SH-SY5Y (cell line): Measurements from ENCODE around the gene PTGR3.

ENCODE experiments used
- GATA2 ChIP-seq: IDR thresholded peaks from 2 replicates; pipeline ENCODE4 v1.6.1; 2011; ENCODE audit warnings: mild to moderate bottlenecking, low read depth, low read length
- GATA3 ChIP-seq: IDR thresholded peaks from 2 replicates; pipeline ENCODE4 v1.6.1; 2011; ENCODE audit warnings: low read depth, mild to moderate bottlenecking, low read length, moderate library complexity

- TF ChIP-seq GATA2 (no peak), GATA3 (no peak)
Observed at GRCh38 chr18:75248426-75249174, 39.7 kb upstream of the PTGR3 start.
